IPS-20b (cell line): ENCODE data around the gene DDX41.

Experiments
- H3K27ac ChIP-seq: one replicate; pipeline ENCODE4 v1.5.1; 2013; ENCODE audit warnings: low read length
- H3K27me3 ChIP-seq: 2 replicates; pipeline ENCODE4 v1.6.1; 2013; ENCODE audit warnings: mild to moderate bottlenecking, low read length, inconsistent platforms; ENCODE audit not compliant: insufficient read depth
- H3K36me3 ChIP-seq: 2 replicates; pipeline ENCODE4 v1.6.1; 2013; ENCODE audit warnings: low read depth, mild to moderate bottlenecking, inconsistent platforms, low read length, moderate library complexity; ENCODE audit not compliant: insufficient read depth
- H3K4me1 ChIP-seq: 2 replicates; pipeline ENCODE4 v1.6.1; 2013; ENCODE audit warnings: mild to moderate bottlenecking, control low read depth, inconsistent platforms, low read length, moderate library complexity; ENCODE audit not compliant: insufficient read depth
- H3K4me3 ChIP-seq: 2 replicates; pipeline ENCODE4 v1.5.1; 2013; ENCODE audit warnings: mild to moderate bottlenecking, low read length, inconsistent platforms
- H3K9ac ChIP-seq: 2 replicates; pipeline ENCODE4 v1.6.1; 2013; ENCODE audit warnings: low read depth, mild to moderate bottlenecking, inconsistent platforms, low read length, moderate library complexity
- H3K9me3 ChIP-seq: 2 replicates; pipeline ENCODE4 v1.6.1; 2013; ENCODE audit warnings: mild to moderate bottlenecking, low read depth, low read length, inconsistent platforms; ENCODE audit not compliant: insufficient read depth

Gene DDX41

DNA sequence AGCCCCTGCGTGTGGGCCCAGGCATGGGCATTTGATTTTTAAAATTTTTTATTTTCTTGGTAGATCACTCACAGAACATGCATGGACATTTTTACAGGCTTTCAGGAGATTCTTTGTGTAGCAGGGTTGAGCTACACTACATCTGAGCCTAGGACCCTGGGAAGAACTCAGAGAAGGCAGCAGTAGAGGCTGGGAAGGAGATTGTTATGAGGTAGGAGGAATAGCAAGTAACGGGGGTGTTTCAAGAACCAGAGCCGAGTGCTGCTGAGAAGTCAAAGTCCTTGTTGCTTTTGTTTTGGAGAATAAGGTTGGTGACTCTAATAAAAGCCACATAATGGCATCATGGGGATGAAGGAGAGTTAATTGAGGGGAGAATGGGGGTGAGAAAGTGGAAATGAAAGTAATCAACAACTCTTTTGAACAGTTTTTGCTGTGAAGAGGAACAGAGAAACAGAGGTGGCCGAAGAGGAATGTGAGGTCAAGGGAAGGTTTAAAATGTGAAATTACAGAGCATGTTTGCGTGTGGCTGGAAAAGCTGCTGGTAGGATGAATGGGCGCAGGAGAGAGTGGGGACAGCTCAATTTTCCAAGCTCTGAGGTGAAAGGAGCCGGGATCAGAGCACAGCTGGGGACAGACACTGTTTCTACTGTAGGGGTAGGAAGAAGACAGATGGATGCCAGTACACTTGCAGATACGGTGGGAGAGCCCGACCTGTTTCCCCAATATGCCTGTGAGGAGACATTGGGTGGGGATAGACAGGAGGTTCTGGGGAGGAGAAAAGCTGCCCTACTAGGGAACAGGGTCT, 14.7 kb downstream of the DDX41 start:
- no peak overlapping the region for H3K27ac ChIP-seq
- H3K9ac ChIP-seq = no peak overlapping the region
- peaks cover 25% of the 10 kb centered on the region for H3K27me3 ChIP-seq
- H3K9me3 ChIP-seq = no peaks in the 10 kb centered on the region
- H3K4me3 ChIP-seq = no peak overlapping the region
- H3K36me3 ChIP-seq = no peaks in the 10 kb centered on the region
- H3K4me1 ChIP-seq = peaks cover 12% of the 10 kb centered on the region; the same call in 1 of the 2 replicates

DNA sequence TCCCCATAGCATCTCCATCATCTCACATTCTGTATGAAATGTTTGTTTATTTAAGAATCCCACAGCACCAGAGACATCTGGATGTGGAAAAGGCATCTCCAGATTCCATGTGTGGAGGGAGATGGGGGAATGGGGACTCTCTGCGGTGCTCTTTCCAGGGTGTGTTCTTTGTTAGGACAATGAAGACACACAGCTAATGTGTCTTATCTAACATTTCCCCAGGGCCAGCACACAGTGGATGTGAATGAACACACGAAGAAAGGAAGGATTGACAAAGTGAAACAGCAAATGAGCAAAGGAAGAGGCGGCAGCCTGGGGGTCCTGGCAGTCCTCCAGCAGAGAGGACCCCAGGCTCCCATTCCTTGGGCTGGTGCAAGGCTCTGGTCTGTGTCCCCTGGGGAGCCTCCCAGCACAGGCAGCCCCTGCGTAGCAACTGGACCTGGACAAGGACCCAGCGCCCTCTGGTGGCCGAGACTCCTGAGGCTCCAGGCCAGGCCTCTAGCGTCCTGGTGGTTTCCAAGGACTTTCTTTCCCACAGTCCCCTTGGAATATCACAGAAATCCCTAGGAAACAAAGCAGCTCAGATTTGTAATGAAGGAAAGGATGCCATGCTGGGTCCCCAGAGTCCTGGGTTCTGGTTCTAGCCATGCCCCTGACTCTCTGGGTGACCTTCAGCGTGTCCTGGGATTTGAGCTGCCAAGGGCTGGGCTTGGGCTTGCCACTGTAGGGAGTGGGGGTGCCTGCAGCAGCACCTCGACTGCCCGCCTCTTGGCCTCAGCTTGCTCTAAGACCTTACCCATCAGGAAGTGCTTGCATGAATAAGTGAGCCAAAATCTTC, 15.9 kb downstream of the DDX41 start:
- Histone ChIP-seq H3K4me3 (no peak overlapping the region), H3K9ac (peak overlapping the region; percentile 18; the same call in 1 of the 2 replicates), H3K4me1 (peaks cover 16% of the 10 kb centered on the region)

GRCh38 chr5:177499842-177500241, 16.9 kb downstream of the DDX41 start:
- Histone ChIP-seq H3K4me3 (no peak overlapping the region), H3K27ac (no peak overlapping the region), H3K9ac (no peak overlapping the region), H3K9me3 (no peaks in the 10 kb centered on the region), H3K27me3 (peaks cover 25% of the 10 kb centered on the region), H3K36me3 (peaks cover 15% of the 10 kb centered on the region), H3K4me1 (peaks cover 27% of the 10 kb centered on the region)

More for the DNA sequence above, 15.9 kb downstream of the DDX41 start:
- peaks cover 25% of the 10 kb centered on the region for H3K27me3 ChIP-seq
- H3K36me3 ChIP-seq = peaks cover 4% of the 10 kb centered on the region
- no peak overlapping the region for H3K27ac ChIP-seq
- H3K9me3 ChIP-seq = no peaks in the 10 kb centered on the region

DNA sequence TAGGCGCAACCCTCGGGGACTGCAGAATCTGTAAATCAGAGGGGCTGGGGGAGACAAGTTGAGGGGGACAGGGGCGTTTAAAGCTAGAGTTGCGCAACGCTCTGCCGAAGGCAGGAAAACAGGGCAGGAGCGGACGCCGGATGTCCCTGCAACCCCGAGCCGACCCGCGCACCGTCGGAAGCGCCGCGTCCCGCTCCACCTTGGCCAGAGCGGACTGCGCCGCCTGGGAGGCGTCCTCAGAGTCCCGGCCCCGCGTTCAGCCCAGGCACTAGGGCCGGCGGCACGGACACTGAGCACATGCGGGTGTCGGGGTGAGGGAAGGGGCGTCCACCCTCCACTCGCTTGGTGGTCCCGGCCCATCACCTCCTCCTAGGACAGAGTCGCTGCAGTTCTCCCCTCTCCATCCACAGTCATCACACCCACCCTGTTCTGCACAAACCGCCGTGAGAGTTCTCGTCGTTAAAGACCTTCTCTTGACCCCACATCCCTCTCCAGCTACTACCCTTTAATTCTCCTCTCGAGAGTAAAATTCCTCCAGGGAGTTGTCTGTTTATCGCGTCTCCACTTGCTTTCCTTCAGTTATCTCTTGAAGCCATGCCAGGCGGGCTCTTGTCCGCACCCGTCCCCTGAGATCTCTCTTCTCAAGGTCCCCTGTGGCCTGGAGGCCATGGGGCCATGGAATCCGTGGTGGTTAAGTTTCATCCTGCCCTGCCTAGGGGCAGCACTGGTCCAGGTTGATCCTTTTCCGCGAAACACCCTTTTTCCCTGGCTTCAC, 18.6 kb downstream of the DDX41 start:
- Histone ChIP-seq H3K27me3 (peaks cover 25% of the 10 kb centered on the region), H3K36me3 (peaks cover 31% of the 10 kb centered on the region), H3K9me3 (no peaks in the 10 kb centered on the region), H3K27ac (no peak overlapping the region), H3K4me1 (peaks cover 28% of the 10 kb centered on the region), H3K9ac (peak overlapping the region; percentile 63; the same call in 1 of the 2 replicates), H3K4me3 (peak overlapping the region; percentile 79)

GRCh38 chr5:177497292-177498012, 19.3 kb downstream of the DDX41 start, which contains the start of gene PDLIM7:
Gene PDLIM7, minus strand, starts transcription at chr5:177497604. Its CDS starts 1,092 bp downstream, at chr5:177496512.
- Histone ChIP-seq H3K36me3 (peaks cover 38% of the 10 kb centered on the region), H3K4me1 (peaks cover 28% of the 10 kb centered on the region), H3K9ac (peak within 1 kb of the TSS; percentile 99), H3K9me3 (no peaks in the 10 kb centered on the region), H3K27me3 (peaks cover 25% of the 10 kb centered on the region), H3K27ac (peak within 1 kb of the TSS; percentile 99), H3K4me3 (peak within 1 kb of the TSS; percentile 87)

- H3K4me3 ChIP-seq = peak overlapping the region; percentile 87
Measured at GRCh38 chr5:177496727-177497291, 20.0 kb downstream of the DDX41 start.

DNA sequence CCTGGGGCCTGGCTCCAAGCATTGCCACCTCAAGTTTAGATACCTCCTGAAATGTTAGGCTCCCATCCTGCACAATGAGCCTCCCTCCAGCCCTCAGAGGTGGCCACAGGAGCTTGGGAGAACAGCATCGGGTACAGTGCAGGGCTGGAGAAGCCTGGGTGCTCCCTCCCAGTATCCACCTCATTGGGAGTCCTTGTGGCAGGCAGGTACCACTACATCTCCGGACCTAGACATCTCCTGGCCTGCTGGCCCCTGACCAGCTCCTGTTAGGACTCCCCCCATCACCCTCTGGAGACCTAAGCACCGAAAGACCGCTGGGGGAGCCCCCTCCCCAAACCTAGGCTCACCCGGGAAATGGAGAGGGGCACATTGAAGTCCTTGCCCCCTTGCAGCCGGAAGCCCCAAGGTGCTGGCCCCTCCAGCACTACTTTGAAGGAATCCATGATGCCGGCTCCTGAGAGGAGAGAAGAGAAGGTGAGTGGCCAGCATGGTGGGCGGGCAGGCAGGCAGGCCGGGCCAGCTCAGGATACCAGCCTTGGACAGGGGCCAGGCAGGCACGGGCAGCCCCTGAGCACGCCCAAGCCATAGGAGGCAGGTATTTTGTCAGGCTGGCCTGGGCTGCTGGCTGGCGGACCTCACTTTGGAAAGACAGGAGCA, 20.6 kb downstream of the DDX41 start:
- H3K27ac ChIP-seq = peak overlapping the region; percentile 99
- H3K9ac ChIP-seq = peak overlapping the region; percentile 99
- H3K4me1 ChIP-seq = peaks cover 28% of the 10 kb centered on the region
- peak overlapping the region; percentile 87 for H3K4me3 ChIP-seq
- H3K9me3 ChIP-seq = no peaks in the 10 kb centered on the region
- peaks cover 25% of the 10 kb centered on the region for H3K27me3 ChIP-seq
- peaks cover 43% of the 10 kb centered on the region for H3K36me3 ChIP-seq

More at GRCh38 chr5:177496727-177497291, 20.0 kb downstream of the DDX41 start:
- Histone ChIP-seq H3K9ac (peak overlapping the region; percentile 99), H3K36me3 (peaks cover 42% of the 10 kb centered on the region), H3K9me3 (no peaks in the 10 kb centered on the region), H3K4me1 (peaks cover 28% of the 10 kb centered on the region), H3K27ac (peak overlapping the region; percentile 99), H3K27me3 (peaks cover 25% of the 10 kb centered on the region)

GRCh38 chr5:177495243-177496060, 21.3 kb downstream of the DDX41 start:
- Histone ChIP-seq H3K9ac (peak overlapping the region; percentile 99), H3K4me3 (peak overlapping the region; percentile 87), H3K36me3 (peaks cover 51% of the 10 kb centered on the region), H3K4me1 (peaks cover 23% of the 10 kb centered on the region), H3K9me3 (no peaks in the 10 kb centered on the region), H3K27me3 (peaks cover 24% of the 10 kb centered on the region), H3K27ac (peak overlapping the region; percentile 99)

- Histone ChIP-seq H3K27ac (peak overlapping the region; percentile 99), H3K9me3 (no peaks in the 10 kb centered on the region), H3K4me1 (peaks cover 23% of the 10 kb centered on the region), H3K9ac (peak overlapping the region; percentile 99; the same call in 1 of the 2 replicates), H3K4me3 (peak overlapping the region; percentile 87; the same call in 1 of the 2 replicates), H3K27me3 (peaks cover 16% of the 10 kb centered on the region), H3K36me3 (peaks cover 59% of the 10 kb centered on the region)
Measured at GRCh38 chr5:177494346-177495195, 22.2 kb downstream of the DDX41 start.
